Activated effector memory CD4-positive, alpha-beta T cell treated with Interleukin-2 at 50 U/mL for 16 hours (primary cell): Measurements from ENCODE around the gene CAMSAP1.
"Not testable (repeated sequence)": the region's sequence is repeated elsewhere in the genome, so short reads cannot be mapped to it uniquely, and the experiment has no call there.

Experiments
- DNase-seq: peaks from one replicate; pipeline ENCODE4 v3.0.0-alpha.2; 2020

CAMSAP1 gene

GRCh38 chr9:135907431-135908092 is at the start of gene CAMSAP1:
Gene CAMSAP1 (minus strand): TSS chr9:135907546. CDS start chr9:135907159, 387 bp downstream.
- DNase-seq, result peak; percentile 93

DNA sequence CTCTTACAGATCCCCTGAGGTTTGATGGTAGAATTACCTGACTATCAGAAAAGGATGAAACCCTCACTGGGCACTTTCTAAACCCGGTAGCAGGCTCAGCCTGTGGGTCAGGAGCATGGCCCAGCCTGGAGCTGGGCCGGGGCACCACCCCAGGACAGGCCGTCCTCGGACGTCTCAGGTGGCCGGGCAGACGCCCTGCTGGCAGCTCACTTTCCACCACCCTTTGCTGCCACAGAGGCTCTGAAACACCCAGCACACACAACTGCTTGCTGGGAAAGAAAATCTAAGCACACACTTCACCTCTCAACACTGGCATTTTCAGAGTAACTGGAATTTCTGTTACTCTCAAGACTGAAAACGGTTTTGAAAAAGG is 49.4 kb upstream of the CAMSAP1 start:
- DNase-seq, result no peak

DNA sequence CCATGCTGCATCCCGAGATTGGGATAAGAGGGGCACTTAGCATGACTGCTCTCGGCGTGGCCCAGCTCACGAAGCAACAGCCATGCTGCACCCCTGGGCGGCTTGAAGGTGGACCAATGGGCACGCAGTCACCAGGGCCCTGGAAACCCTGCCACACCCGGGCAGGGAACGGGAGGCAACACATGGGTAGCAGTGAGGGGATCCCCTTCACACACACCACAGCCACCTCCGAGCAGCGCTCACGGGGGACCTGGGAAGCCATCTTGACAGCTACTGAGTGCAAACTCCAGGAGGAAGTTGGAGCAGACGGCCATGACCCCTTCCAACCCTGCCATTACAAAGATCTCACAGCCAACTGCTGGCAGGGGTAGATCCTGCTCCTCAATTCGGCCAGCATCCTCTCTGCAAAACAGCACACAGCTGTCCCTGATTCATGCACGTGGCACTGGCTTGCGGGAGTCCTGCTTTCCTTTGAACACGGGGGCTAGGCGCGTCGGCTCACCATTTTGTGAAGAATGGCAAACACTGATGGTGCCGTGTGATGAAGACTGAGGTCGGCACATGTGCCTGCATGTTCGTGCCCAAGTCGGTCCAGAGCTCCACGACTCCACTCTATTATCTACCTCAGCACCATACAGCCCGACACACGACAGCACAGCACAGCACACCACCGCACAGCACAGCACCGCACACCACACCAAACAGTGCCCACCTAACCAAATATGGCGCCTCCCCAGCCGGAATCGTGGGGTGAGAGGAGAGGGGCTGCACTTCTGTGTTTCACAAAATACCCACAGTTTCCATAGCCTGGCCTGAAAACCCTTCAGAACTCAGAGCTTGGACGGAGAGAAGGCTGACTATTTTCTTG is 48.8 kb upstream of the CAMSAP1 start:
- no peak for DNase-seq

DNA sequence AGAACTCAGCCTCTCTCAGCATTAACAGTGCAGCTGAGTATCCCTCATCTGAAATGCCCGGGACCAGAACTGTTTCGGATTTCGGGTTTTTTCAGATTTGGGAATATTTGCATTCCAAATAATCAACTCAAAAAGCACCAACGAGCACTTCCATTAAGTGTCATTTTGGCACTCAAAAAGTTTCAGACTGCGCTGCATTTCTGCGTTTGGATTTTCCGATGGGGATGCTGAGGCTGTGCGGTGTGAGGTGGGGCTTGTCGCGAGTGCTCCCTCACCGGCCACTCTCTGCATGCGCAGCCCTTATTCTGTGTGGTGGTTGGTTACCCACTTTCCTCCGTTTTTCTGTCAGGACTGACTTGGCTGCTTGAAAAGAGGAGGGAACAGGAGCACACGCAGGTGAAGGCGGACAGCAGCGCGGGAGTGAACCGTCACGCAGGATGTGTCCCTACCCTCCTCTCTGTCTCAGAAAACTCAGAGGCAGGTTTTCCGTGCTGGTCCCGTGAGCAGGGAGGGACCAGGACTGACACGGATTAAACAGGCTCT is 45.4 kb upstream of the CAMSAP1 start:
- no peak for DNase-seq

DNA sequence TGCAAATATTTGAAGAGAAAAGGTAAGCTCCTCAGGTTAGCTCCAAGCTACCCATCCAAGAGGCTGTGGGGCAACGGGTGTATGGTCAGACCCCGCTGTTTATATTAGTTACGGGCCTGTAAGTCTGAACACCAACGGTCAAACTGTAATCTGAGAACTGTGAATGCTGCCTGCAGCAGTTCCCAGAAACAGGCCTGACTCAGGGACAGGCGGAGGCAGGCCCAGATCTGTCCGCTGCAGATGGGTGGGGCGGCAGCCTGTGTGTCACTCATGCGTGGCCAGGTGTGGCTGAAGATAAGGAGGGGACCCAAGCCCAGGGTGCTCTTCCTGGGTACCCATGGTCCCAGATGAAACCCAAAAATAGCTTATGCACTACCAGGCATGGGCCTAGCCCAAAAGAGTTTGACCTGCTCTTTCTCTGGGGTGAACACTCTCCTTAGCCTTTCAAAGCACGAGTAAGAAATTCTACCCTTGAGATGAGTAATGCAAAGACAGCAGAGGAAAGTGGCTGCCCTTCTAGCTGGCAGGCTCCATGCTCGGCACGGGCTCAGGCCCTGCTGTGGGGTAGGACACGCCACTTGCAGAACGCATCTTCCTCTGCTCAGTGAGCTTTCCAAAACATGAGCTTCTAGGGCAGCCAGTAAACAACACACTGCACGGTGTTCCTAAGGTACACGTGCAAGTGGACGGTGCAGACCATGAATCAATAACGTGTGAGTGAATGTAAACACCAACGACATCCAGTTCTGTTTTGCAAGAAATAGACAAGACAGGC is 44.7 kb upstream of the CAMSAP1 start:
- no peak for DNase-seq

DNA sequence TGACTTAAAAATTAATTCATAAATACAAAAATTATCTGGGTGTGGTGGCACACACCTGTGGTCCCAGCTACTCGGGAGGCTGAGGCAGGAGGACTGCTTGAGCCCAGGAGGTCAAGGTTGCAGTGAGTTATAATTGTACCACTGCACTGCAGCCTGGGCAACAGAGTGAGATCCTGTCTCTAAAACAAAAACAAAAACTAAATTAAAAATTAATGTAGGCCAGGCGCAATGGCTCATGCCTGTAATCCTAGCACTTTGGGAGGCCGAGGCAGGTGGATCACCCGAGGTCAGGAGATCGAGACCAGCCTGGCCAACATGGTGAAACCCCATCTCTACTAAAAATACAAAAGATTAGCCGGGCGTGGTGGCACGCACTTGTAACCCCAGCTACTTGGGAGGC is 44.0 kb upstream of the CAMSAP1 start:
- DNase-seq, result not testable (repeated sequence)

DNA sequence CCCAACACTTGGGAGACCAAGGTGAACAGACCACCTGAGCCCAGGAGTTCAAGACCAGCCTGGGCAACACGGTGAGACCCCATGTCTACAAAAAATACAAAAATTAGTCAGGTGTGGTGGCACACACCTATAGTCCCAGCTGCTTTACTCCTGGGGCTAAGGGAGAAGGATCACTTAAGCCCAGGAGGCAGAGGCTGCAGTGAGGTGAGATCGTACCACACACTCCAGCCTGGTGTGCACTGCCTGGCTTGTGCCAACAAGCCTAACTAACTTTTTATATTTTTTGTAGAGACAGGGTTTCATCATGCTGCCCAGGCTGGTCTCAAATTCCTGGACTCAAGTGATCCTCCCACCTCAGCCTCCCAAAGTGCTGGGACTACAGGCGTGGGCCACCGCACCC is 43.5 kb upstream of the CAMSAP1 start:
- DNase-seq, result not testable (repeated sequence)

DNA sequence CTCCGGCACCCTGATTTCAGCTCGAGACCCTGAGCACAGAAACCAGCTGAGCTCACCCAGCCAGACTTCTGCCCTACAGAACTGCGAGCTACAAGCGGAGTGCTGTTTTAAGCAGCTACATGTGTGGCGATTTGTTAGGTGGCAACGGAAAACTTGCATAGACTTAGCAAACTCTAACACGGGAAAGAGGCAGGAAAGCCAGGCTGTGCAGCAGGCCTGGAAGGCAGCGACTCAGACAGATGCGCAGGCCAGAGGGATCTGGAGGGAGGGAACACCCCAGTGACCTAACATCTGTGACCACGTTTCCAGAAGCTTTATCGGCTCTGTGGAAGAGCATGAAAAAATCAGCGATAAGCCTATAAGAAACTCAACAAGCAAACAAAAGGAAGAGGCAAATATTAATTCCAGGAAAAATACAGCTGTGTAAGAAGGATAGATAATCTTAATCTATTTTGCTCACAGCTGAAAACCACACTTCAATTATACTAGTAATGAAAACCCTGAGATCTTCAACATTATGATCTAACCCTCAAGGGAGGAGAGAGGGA is 42.9 kb upstream of the CAMSAP1 start:
- no peak for DNase-seq

GRCh38 chr9:135949501-135950134 is 42.3 kb upstream of the CAMSAP1 start:
- no peak for DNase-seq

DNA sequence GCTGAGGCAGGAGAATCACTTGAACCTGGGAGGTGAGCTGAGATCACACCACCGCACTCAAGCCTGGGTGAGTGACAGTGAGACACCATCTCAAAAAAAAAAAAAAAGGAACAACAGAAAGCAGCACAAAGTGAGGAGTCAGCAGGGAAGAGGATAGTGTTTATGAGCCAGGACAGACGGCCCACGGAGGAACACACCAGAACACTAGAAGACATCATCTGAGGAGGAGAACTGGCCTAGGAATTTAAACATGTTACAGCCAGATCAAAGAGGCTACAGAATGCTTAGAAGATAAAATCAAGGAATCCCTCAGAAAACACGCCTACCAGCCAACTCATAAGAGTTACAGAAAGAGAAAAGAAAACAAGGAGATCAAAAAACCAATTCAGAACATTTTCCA is 41.6 kb upstream of the CAMSAP1 start:
- no peak for DNase-seq

DNA sequence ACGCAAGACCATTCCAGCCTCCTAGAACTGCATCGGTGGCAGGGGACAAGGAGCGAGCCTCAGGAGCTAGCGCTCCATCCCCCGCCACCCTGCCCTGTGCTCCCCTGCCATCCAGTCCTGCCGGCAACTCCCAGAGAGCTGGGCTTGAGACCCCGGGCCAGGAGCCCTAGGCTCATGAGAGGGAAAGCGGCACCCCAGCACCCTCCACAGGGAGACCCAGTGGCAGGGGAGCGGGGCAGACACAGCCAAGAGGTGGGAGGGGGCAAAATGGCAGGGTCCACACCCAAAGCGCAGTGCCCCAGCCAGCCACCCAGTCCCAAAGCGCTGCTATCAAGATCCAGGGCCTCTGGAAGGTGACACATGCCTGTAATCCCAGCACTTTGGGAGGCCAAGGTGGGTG is 41.1 kb upstream of the CAMSAP1 start:
- DNase-seq, result no peak

GRCh38 chr9:135947582-135947981 is 40.2 kb upstream of the CAMSAP1 start:
- DNase-seq, result no peak

GRCh38 chr9:135947105-135947504 is 39.8 kb upstream of the CAMSAP1 start:
- not testable (repeated sequence) for DNase-seq

GRCh38 chr9:135946392-135946994 is 39.1 kb upstream of the CAMSAP1 start:
- DNase-seq, result no peak

GRCh38 chr9:135945969-135946368 is 38.6 kb upstream of the CAMSAP1 start:
- no peak for DNase-seq

DNA sequence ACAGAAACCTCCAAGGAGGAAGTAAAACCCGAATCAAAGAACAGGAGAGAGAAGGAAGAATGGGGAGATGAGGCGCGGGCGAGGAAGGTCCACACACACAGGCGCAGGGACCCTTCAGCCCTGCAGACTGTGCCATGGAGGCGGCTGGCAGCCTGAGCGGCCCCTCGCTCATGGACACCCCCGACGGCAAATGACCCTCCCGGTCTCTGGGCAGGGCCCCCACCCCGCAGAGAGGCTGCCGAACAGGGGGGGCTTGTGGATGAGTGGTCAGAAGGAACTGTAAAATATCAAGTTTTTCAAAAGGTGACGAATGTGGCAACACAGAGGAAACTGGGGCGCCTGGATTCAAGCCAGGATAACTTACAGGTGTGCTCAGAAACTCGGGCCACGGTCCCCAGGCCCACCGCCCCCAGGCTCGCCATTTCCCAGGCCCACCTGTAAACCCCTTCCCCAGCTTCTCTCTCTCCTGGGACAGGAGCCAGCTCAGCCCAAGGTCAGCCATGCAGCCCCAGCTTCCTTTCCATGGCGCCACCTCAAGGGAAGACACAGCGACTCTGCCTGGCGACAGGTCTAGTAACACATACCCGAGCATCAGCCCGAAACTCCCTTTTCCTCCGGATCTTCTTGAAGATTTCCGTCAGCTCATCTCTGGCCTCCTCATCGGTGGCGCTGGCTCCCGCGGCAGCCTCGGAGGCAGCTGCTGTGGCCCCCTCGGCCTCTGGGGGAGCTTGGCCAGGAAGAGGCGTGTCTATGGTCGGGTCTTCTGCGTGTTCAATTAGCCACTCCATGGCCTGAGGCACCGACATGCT is 37.3 kb upstream of the CAMSAP1 start:
- DNase-seq, result no peak

DNA sequence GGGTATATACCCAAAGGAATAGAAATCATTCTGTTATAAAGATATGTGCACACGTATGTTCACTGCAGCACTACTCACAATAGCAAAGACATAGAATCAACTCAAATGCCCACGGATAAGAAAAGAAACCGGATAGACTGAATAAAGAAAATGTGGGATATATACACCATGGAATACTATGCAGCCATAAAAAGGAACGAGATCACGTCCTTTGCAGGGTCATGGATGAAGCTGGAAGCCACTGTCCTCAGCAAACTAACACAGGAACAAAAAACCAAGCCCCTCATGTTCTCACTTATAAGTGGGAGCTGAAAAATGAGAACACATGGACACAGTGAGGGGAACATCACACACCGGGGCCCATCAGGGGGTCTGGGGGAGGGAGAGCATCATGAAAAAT is 36.3 kb upstream of the CAMSAP1 start:
- DNase-seq, result not testable (repeated sequence)

DNA sequence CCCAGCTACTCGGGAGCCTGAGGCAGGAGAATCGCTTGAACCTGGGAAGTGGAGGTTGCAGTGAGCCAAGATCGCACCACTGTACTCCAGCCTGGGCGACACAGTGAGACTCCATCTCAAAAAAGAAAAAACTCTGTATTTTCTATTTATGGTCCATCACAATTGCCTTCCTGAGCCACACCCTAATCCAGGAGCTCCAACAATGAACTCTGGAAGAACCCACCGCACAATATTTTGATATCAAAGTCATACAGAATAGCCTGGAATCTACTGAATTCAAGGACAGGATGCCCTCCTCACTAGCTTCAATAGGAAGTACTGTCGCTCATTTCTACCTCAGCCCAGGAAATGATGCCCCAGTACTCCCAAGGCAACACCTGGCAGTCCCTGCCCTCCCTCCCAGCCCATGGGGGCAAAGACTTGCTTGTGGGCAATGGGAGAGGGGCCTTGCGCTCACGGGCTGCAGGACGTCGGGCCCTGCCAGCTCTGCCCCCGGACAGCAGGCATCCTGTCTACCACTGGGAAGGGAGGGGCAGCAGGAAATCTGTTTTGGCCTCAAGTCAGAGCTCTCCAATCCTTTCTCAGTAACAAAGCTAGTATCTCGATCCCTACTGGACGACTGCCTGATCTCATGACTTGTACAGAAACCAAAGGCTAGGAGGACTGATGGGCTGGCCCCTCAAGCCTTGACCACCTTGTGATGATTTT is 34.1 kb upstream of the CAMSAP1 start:
- no peak for DNase-seq

- peak; percentile 25 for DNase-seq
Observed at GRCh38 chr9:135939351-135940265, 32.3 kb upstream of the CAMSAP1 start.
